Measurements from ENCODE around the gene C2CD3.

Gene C2CD3

GRCh38 chr11:73978576-73979086, 192.2 kb downstream of the C2CD3 start:
- DNase-seq, result no peak

- no peak for DNase-seq
Observed at GRCh38 chr11:73977856-73978519, 192.8 kb downstream of the C2CD3 start.

DNA sequence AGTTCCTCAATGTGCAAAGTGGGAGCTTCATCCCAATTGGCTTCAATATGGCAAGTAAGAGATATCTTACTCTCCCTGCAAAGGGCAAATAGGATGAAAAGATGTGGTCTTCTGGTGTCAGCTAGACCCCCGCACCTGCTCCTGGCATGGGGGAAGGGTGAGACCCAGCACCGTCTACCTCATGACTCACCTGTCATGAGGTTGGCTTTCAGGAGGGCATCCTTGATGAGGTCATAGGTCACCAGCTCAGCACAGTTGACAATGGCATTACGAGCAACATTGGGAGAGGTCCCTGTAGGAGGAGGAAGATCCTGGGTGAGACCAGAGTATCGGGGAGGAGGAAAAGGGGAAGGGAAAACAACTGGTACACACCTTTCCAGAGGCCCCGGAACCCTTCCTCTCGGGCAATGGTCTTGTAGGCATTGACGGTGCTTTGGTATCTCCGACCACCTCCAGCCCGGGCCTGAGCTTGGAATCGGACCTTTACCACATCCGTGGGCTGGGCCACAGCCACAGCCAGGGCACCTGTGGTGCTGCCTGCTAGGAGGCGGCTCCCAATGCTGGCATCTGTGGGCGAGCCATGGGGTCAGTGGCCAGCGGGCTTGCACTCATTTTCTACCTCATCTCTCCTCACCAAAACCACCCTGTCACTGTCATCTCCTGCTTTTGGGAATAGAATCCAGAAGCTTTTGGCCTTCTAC, 194.2 kb downstream of the C2CD3 start:
- no peak for DNase-seq

GRCh38 chr11:73975479-73975757, 195.4 kb downstream of the C2CD3 start:
- no peak for DNase-seq

- DNase-seq, result no peak
Observed at GRCh38 chr11:73974604-73975478, 196.0 kb downstream of the C2CD3 start.

GRCh38 chr11:73972620-73973449, 198.0 kb downstream of the C2CD3 start:
- no peak for DNase-seq

GRCh38 chr11:73972187-73972586, 198.6 kb downstream of the C2CD3 start:
- no peak for DNase-seq

DNA sequence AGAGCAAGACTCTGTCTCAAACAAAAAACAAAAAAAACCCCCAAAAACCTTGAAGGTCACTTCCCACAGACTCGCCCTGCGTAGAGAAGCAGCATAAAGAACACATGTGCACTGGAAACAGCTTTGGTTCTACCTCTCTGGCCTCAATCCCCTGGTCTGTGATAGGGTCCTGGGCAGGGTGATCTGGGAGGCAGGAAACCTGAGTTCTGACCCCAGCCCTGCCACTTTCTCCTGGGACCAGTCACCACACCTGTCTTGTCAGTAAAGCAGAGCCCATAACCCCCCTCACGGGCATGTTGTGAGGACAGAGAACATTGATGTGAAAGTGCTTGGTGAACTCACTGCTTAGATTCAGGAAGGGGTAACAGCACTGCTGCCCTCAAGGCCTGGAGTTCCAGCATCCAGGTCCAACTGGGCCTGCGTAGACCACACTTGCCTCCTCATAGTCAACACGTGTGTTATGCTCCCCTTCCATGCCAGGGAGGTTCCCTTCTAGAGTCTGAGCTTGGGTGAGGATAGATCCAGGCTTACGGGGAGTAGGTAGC, 199.6 kb downstream of the C2CD3 start:
- no peak for DNase-seq

DNA sequence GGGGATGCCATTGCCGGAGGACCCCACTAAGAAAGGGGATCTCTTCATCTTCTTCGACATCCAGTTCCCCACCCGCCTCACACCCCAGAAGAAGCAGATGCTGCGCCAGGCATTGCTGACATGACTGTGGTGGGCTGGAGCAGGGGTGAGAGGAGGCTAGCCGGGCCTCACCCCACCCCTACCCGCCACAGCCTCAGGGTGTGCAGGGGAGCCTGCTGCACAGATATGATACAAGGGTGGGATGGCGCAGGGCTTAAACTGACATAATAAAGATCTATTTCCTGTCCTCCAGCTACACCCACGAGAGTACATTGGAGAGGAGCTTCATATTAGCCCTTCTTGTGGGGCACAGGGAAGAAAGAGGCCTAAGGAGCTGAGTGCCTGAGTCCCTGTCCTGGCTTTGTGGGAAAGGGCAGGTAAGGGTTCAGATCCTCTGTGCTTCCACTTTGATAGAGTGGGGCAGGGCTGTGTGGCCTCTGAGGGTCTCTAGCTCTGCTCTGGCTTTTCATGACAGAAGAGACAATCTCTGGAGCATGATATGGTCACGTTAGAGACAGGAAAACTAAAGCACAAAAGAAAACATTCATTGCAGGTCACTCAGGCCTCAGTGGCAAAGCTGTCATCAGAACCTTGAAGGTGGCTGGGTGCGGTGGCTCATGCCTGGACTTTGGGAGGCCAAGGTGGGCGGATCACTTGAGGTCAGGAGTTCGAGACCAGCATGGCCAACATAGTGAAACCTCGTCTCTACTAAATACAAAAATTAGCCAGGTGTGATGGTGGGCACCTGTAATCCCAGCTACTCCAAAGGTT, 200.6 kb downstream of the C2CD3 start:
- no peak for DNase-seq

GRCh38 chr11:73969091-73969490, 201.7 kb downstream of the C2CD3 start:
- no peak for DNase-seq

- DNase-seq, result no peak
Observed at GRCh38 chr11:73968356-73968966, 202.3 kb downstream of the C2CD3 start.

- no peak for DNase-seq
Observed at GRCh38 chr11:73965764-73966121, 205.1 kb downstream of the C2CD3 start.

- DNase-seq, result no peak
Observed at GRCh38 chr11:73965076-73965763, 205.6 kb downstream of the C2CD3 start.

DNA sequence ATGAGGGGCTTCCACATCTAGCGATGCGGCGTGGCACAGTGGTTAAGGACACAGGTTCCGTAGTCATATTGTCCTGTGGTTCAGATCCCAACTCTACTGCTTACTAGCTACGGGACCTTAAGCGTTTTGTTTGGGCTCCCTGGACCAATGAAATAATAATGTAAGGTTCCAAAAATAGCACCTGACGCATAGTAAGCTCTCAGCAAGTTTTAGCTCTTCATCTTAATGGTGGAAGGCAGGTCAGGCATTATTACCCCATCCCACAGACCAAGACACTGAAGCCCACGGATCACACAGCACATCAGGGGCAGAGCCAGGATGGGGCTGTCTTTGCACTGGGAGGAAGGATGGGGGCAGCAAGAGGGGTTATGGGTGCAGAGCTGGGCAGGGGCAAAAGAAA, 206.9 kb downstream of the C2CD3 start:
- DNase-seq, result no peak
